ENCODE results near the gene RAP1GAP2. TPM values are rescaled to one million over a fixed set of nuclear protein-coding genes. Genes with fewer than 3 reads are reported as not detected.
"Not testable (repeated sequence)": the region's sequence is repeated elsewhere in the genome, so short reads cannot be mapped to it uniquely, and the experiment has no call there.

RAP1GAP2 gene
- total RNA-seq, 1 donor from 2014 or later, result 22.6 TPM

DNA sequence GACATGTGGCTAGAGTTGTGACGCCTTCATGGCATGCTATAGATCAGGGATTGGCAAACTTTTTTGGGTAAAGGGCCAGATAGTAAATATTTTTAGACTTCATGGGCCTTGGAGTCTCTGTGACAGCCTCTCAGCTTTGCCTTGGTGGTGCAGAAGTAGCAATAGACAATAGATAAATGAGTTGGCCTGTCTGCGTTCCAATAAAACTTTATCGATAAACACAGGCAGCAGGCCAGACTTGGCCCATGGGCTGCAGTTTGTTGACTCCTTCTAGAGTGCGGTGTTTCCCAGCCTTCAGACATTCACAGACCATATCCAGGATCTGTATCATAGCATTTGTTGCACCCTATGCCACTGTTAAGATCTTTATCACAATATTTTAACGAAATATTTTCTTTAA, 190.7 kb downstream of the RAP1GAP2 start:
- H3K36me3 ChIP-seq, result peaks cover 0 to 4% of the 10 kb centered on the region in 2 donors
- no peaks in the 10 kb centered on the region for H3K9me3 ChIP-seq
- DNase-seq (ENCODE audit: extremely low spot score in 2 of 2), result no peak
- no peak overlapping the region for H3K27ac ChIP-seq
- peaks cover 8% of the 10 kb centered on the region for H3K4me1 ChIP-seq
- intact Hi-C loops (cut with DNase I), result no loop called here
- H3K27me3 ChIP-seq, result no peaks in the 10 kb centered on the region
- no peak for TF ChIP-seq POLR2AphosphoS5 (IDR thresholded peaks at IDR 0.05; ENCODE audit: insufficient read depth in 1 of 2, low read depth in 1 of 2)
- TF ChIP-seq, protein P1, sequence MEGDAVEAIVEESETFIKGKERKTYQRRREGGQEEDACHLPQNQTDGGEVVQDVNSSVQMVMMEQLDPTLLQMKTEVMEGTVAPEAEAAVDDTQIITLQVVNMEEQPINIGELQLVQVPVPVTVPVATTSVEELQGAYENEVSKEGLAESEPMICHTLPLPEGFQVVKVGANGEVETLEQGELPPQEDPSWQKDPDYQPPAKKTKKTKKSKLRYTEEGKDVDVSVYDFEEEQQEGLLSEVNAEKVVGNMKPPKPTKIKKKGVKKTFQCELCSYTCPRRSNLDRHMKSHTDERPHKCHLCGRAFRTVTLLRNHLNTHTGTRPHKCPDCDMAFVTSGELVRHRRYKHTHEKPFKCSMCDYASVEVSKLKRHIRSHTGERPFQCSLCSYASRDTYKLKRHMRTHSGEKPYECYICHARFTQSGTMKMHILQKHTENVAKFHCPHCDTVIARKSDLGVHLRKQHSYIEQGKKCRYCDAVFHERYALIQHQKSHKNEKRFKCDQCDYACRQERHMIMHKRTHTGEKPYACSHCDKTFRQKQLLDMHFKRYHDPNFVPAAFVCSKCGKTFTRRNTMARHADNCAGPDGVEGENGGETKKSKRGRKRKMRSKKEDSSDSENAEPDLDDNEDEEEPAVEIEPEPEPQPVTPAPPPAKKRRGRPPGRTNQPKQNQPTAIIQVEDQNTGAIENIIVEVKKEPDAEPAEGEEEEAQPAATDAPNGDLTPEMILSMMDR (IDR thresholded peaks at IDR 0.05), result no peak
- no peak for TF ChIP-seq POLR2A (IDR thresholded peaks at IDR 0.05)
- H3K4me3 ChIP-seq, result no peak overlapping the region

DNA sequence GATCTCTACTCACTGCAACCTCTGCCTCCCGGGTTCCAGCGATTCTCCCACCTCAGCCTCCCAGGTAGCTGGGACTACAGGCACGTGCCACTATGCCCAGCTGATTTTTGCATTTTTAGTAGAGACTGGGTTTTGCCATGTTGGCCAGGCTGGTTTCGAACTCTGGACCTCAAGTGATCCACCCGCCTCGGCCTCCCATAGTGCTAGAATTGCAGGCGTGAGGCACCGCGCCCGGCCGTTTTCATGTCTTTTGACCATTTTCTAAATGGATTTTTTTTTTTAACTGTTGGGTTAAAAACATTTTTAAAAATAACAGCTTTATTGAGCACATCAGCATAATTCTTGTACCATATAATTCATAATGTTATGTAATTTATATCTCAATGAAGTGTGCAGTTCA, 193.2 kb downstream of the RAP1GAP2 start:
- H3K36me3 ChIP-seq; intact Hi-C loops (cut with DNase I); DNase-seq (ENCODE audit: extremely low spot score in 2 of 2): not testable (repeated sequence)

DNA sequence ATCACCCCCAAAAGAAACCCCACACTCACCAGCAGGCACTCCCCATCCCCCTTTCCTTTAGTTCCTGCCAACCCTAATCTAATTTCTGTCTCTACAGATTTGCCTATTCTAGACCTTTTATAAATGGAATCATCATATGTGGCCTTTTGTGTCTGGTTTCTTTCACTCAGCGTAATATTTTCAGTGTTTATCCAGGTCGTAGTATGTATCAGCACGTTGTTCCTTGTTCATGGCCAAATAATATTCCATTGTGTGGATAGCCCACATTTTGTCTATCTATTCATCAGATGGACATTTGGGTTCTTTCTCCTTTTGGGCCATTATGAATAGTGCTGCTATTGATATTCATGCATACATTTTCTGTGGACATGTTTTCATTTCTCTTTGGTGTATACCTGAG, 193.6 kb downstream of the RAP1GAP2 start:
- H3K4me1 ChIP-seq, result no peaks in the 10 kb centered on the region
- intact Hi-C loops (cut with DNase I), result no loop called here
- H3K9me3 ChIP-seq, result no peaks in the 10 kb centered on the region
- TF ChIP-seq POLR2A (IDR thresholded peaks at IDR 0.05), result no peak
- TF ChIP-seq, protein P1 (IDR thresholded peaks at IDR 0.05), result no peak
- TF ChIP-seq POLR2AphosphoS5 (IDR thresholded peaks at IDR 0.05; ENCODE audit: insufficient read depth in 1 of 2, low read depth in 1 of 2), result no peak
- no peak for DNase-seq (ENCODE audit: extremely low spot score in 2 of 2)
- no peak overlapping the region for H3K27ac ChIP-seq
- no peaks in the 10 kb centered on the region for H3K27me3 ChIP-seq
- no peak overlapping the region for H3K4me3 ChIP-seq
- peaks cover 0 to 5% of the 10 kb centered on the region in 2 donors for H3K36me3 ChIP-seq

More for the DNA sequence above, 193.2 kb downstream of the RAP1GAP2 start:
- not testable (repeated sequence) for H3K4me3 ChIP-seq, H3K4me1 ChIP-seq, H3K27ac ChIP-seq, H3K9me3 ChIP-seq, H3K27me3 ChIP-seq

DNA sequence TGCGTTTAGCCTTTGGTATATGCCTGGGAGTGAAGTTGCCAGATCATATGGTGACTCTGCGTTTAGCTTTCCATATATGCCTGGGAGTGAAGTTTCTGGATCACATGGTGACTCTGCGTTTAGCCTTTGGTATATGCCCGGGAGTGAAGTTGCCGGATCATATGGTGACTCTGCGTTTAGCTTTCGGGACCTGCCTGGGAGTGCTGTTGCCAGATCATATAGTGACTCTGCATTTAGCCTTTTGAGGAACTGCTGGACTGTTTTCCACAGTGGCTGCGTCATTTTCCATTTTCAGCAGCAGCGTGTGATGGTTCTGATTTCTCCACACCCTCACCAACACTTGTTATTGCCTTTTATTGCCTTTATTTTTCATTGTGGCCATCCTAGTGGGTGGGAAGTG, 194.2 kb downstream of the RAP1GAP2 start:
- no peaks in the 10 kb centered on the region for H3K27me3 ChIP-seq
- H3K27ac ChIP-seq, result no peak overlapping the region
- H3K4me1 ChIP-seq, result no peaks in the 10 kb centered on the region
- peaks cover 0 to 5% of the 10 kb centered on the region in 2 donors for H3K36me3 ChIP-seq
- H3K4me3 ChIP-seq, result no peak overlapping the region
- TF ChIP-seq POLR2A (IDR thresholded peaks at IDR 0.05) (no peak), POLR2AphosphoS5 (IDR thresholded peaks at IDR 0.05; ENCODE audit: insufficient read depth in 1 of 2, low read depth in 1 of 2) (no peak)
- no peak for DNase-seq (ENCODE audit: extremely low spot score in 2 of 2)
- H3K9me3 ChIP-seq, result no peaks in the 10 kb centered on the region
- intact Hi-C loops (cut with DNase I), result no loop called here

DNA sequence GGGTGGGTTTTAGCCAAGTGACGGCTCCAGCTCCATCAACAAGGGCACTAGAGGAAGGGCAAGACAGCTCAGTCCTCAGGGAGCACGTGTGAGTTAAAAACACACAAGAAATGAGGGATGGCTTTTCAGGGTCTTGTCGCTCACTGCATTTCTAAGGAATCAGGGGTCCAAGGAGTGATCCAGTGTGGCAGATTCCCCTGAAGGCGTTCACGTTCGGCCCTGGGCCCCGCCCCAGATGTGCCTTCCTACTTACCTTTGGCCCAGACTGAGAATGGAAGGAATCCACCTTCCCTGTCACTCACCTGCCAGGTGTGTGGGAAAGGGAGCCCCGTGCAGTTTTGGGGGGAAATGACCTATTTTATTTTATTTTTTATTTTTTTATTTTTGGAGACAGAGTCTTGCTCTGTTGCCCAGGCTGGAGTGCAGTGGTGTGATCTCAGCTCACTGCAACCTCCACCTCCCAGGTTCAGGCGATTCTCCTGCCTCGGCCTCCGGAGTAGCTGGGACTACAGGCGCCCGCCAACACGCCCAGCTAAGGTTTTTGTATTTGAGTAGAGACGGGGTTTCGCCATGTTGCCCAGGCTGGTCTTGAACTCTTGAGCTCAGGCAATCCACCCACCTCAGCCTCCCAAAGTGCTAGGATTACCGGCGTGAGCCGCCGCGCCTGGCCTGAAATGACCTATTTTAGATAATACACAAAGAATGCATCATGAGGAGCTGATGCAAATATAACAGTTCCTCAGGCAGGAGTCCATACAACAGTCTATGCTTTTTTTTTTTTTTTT, 195.3 kb downstream of the RAP1GAP2 start:
- DNase-seq (ENCODE audit: extremely low spot score in 2 of 2); H3K27me3 ChIP-seq; H3K4me1 ChIP-seq; H3K27ac ChIP-seq; H3K9me3 ChIP-seq; H3K4me3 ChIP-seq; H3K36me3 ChIP-seq: not testable (repeated sequence)
- intact Hi-C loops (cut with DNase I), result loop anchor here (1.0 kb wide), 1 partner anchor 35 kb away; no protein-coding TSS in a partner anchor

DNA sequence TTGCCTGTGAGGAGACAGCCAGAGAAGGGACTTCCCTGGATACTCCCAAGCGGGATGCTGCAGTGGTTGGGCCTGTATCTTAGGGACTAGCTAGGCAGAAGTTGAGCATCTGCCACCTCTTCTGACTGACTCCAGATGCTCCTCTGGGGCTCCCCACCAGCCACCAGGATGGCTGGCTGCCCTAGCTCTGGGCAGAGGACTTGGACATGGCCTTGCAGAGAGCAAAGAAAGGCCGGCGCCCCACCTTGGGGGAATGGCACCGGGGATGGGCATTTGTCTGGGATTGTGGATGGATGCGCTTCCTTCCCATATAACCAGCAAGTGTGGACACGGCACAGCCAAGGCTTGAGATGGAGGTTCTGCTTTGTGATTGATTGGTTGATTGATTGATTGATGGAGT, 198.2 kb downstream of the RAP1GAP2 start:
- no peaks in the 10 kb centered on the region for H3K27me3 ChIP-seq
- H3K36me3 ChIP-seq, result peaks cover 0 to 5% of the 10 kb centered on the region in 2 donors
- H3K27ac ChIP-seq, result no peak overlapping the region
- intact Hi-C loops (cut with DNase I), result no loop called here
- TF ChIP-seq POLR2AphosphoS5 (IDR thresholded peaks at IDR 0.05; ENCODE audit: insufficient read depth in 1 of 2, low read depth in 1 of 2), result no peak
- TF ChIP-seq POLR2A (IDR thresholded peaks at IDR 0.05), result no peak
- TF ChIP-seq, protein P1 (IDR thresholded peaks at IDR 0.05), result no peak
- H3K4me3 ChIP-seq, result no peak overlapping the region
- peaks cover 9% of the 10 kb centered on the region for H3K4me1 ChIP-seq
- DNase-seq (ENCODE audit: extremely low spot score in 2 of 2), result no peak
- H3K9me3 ChIP-seq, result no peaks in the 10 kb centered on the region
